ENCODE results near the gene CYTH2.
A peak's percentile ranks its signal among the peaks of the same experiment; 100 is the strongest.

The CYTH2 gene

GRCh38 chr19:48489608-48490216, 20.5 kb downstream of the CYTH2 start:
- Histone ChIP-seq H3K4me1 (ENCODE audit: insufficient read depth, low read length) (peaks cover 24% of the 10 kb centered on the region), H3K9me3 (ENCODE audit: insufficient read depth, low read length, severe bottlenecking) (no peaks in the 10 kb centered on the region), H3K36me3 (ENCODE audit: insufficient read depth, low read length) (no peaks in the 10 kb centered on the region), H3K4me2 (ENCODE audit: insufficient read depth, low read length) (no peak overlapping the region), H3K27ac (ENCODE audit: low read length) (no peak overlapping the region), H3K9ac (ENCODE audit: low read depth, low read length) (no peak overlapping the region), H2AFZ (ENCODE audit: low read depth, low read length) (no peak overlapping the region), H4K20me1 (ENCODE audit: insufficient read depth, low read length) (peaks cover 7% of the 10 kb centered on the region), H3K4me3 (ENCODE audit: low read depth in 1 of 2, low read length in 2 of 2) (no peak overlapping the region), H3K79me2 (ENCODE audit: insufficient read depth, low read length) (no peaks in the 10 kb centered on the region), H3K27me3 (ENCODE audit: insufficient read depth, low read length, poor library complexity) (no peaks in the 10 kb centered on the region)
- TF ChIP-seq EZH2 (IDR thresholded peaks at IDR 0.05; ENCODE audit: borderline replicate concordance, low read depth, low read length, severe bottlenecking) = no peak
- peak; percentile 96 for TF ChIP-seq CTCF (IDR thresholded peaks at IDR 0.05; ENCODE audit: borderline replicate concordance, extremely low read depth, low read length, poor library complexity, severe bottlenecking)
- ATAC-seq (ENCODE audit: insufficient read depth, low read depth) (peak; percentile 82), DNase-seq (peak; percentile 77)

- H3K36me3 ChIP-seq (ENCODE audit: insufficient read depth, low read length) = no peaks in the 10 kb centered on the region
Observed at GRCh38 chr19:48490981-48491792, 22.0 kb downstream of the CYTH2 start.

GRCh38 chr19:48491793-48492123, 22.6 kb downstream of the CYTH2 start:
- Histone ChIP-seq H3K9me3 (ENCODE audit: insufficient read depth, low read length, severe bottlenecking) (no peaks in the 10 kb centered on the region), H3K4me2 (ENCODE audit: insufficient read depth, low read length) (peak overlapping the region; percentile 57), H4K20me1 (ENCODE audit: insufficient read depth, low read length) (peaks cover 7% of the 10 kb centered on the region), H3K27ac (ENCODE audit: low read length) (no peak overlapping the region), H2AFZ (ENCODE audit: low read depth, low read length) (no peak overlapping the region; the same call in 1 of the 2 replicates), H3K27me3 (ENCODE audit: insufficient read depth, low read length, poor library complexity) (no peaks in the 10 kb centered on the region), H3K4me1 (ENCODE audit: insufficient read depth, low read length) (peaks cover 24% of the 10 kb centered on the region), H3K36me3 (ENCODE audit: insufficient read depth, low read length) (no peaks in the 10 kb centered on the region), H3K79me2 (ENCODE audit: insufficient read depth, low read length) (no peaks in the 10 kb centered on the region), H3K9ac (ENCODE audit: low read depth, low read length) (peak overlapping the region; percentile 7; the same call in 1 of the 2 replicates), H3K4me3 (ENCODE audit: low read depth in 1 of 2, low read length in 2 of 2) (peak overlapping the region in 1 of 2 experiments; percentile 23; a peak in 1 of 4 replicates)
- no peak for DNase-seq
- ATAC-seq (ENCODE audit: insufficient read depth, low read depth) = no peak
- no peak for TF ChIP-seq EZH2 (IDR thresholded peaks at IDR 0.05; ENCODE audit: borderline replicate concordance, low read depth, low read length, severe bottlenecking)
- TF ChIP-seq CTCF (IDR thresholded peaks at IDR 0.05; ENCODE audit: borderline replicate concordance, extremely low read depth, low read length, poor library complexity, severe bottlenecking) = no peak

More at GRCh38 chr19:48490981-48491792, 22.0 kb downstream of the CYTH2 start:
- Histone ChIP-seq H3K9ac (ENCODE audit: low read depth, low read length) (peak overlapping the region; percentile 7; the same call in 1 of the 2 replicates), H3K79me2 (ENCODE audit: insufficient read depth, low read length) (no peaks in the 10 kb centered on the region), H3K27ac (ENCODE audit: low read length) (no peak overlapping the region), H3K4me2 (ENCODE audit: insufficient read depth, low read length) (peak overlapping the region; percentile 57), H3K4me1 (ENCODE audit: insufficient read depth, low read length) (peaks cover 24% of the 10 kb centered on the region), H4K20me1 (ENCODE audit: insufficient read depth, low read length) (peaks cover 7% of the 10 kb centered on the region), H3K4me3 (ENCODE audit: low read depth in 1 of 2, low read length in 2 of 2) (peak overlapping the region in 1 of 2 experiments; percentile 23; a peak in 1 of 4 replicates), H3K27me3 (ENCODE audit: insufficient read depth, low read length, poor library complexity) (no peaks in the 10 kb centered on the region), H3K9me3 (ENCODE audit: insufficient read depth, low read length, severe bottlenecking) (no peaks in the 10 kb centered on the region), H2AFZ (ENCODE audit: low read depth, low read length) (no peak overlapping the region; the same call in 1 of the 2 replicates)
- ATAC-seq (ENCODE audit: insufficient read depth, low read depth) = peak; percentile 62
- TF ChIP-seq CTCF (IDR thresholded peaks at IDR 0.05; ENCODE audit: borderline replicate concordance, extremely low read depth, low read length, poor library complexity, severe bottlenecking) (no peak), EZH2 (IDR thresholded peaks at IDR 0.05; ENCODE audit: borderline replicate concordance, low read depth, low read length, severe bottlenecking) (no peak)
- peak; percentile 80 for DNase-seq
